ENCODE results near the gene GAD1.
A peak's percentile ranks its signal among the peaks of the same experiment; 100 is the strongest.

Gene GAD1

DNA sequence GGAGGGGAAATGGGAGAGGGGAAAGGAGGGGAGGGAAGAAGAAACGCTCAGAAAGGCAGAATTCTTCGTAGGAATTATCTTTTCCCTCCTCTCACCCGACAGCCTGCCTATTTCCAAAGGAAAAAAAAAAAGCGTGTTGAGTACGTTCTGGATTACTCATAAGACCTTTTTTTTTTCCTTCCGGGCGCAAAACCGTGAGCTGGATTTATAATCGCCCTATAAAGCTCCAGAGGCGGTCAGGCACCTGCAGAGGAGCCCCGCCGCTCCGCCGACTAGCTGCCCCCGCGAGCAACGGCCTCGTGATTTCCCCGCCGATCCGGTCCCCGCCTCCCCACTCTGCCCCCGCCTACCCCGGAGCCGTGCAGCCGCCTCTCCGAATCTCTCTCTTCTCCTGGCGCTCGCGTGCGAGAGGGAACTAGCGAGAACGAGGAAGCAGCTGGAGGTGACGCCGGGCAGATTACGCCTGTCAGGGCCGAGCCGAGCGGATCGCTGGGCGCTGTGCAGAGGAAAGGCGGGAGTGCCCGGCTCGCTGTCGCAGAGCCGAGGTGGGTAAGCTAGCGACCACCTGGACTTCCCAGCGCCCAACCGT is at the start of gene GAD1:
GAD1 (plus strand) TSS at position 384 of the 589 bp plus-strand sequence. CDS start 1,705 bp downstream, outside the sequence.
- DNase-seq (ENCODE audit: low spot score), result peak; percentile 30

DNA sequence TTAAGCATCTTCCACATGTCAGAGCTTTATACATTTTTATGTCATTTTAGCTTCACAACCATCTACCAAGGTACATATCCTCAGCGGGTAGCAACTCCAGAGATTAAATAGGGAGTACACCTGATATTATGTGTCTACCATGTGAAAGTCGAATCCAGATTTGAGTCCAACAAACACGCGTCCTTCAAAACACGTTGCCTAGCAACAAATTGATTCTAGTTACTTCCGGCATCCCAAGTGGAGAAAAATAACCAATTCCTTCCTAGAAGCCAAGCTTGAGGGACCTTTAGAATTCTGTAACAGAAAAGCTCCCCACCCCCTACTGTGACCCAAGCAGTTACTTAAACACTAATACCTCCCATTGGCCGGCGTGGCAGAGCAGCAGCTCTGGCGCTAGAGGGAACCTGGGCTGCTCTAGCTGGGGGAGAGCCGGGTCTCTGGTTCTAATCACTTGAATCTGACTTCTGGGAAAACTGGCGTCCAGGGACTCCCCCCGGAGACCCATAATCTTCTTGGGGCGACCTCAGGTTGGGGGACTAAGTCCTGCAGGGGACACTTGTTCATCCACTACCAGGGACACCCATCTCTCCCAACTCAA is 46.6 kb upstream of the GAD1 start, which contains the start of gene ERICH2:
ERICH2 (plus strand) TSS at position 371 of the 598 bp plus-strand sequence. CDS start 304 bp downstream, outside the sequence.
- DNase-seq (ENCODE audit: low spot score), result peak; percentile 32

- peak; percentile 64 for DNase-seq (ENCODE audit: low spot score)
Measured at GRCh38 chr2:170770606-170771420, 45.9 kb upstream of the GAD1 start.

DNA sequence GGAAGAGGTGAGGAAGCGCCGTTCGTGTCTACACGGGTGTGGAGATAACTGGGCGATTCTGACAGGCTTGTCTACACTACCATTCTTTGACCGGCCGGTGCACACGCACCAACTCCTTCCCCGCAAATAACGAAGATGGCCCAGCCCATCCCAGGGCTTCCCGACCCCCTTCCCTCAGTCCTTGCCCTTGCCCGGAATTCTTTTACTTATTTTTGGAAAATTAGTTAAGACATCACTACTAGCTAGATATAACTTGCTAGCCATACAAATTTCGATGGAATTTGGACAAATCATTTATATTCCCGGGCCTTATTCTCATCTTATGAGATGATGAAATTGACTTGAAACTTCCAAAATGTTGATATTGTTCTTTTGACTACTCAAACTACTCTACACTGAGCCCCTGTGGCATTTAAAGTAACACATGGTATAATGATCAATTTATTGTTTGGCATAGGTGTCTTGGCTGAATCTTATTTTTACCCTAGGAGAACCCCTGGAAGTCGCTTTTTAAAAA is 45.2 kb upstream of the GAD1 start:
- no peak for DNase-seq (ENCODE audit: low spot score)

DNA sequence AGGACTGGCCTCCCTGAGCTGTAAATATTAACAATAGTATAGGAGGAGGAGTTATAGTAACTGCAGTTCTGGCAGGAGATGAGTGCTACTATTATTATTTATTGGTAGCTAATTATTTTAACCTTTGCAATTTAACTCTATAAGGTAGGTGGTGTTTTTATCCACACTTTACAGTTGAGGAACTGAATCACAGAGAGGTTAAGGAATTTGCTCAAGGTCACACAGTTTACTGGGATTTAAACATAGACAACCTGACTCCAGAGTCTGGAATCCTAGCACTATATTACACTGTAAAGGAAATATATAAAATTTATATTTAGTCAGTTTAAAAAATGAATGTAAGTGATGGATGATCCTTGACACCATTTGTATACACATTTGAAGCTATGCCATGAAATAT is 44.4 kb upstream of the GAD1 start:
- DNase-seq (ENCODE audit: low spot score), result no peak

GRCh38 chr2:170774074-170774473 is 42.6 kb upstream of the GAD1 start:
- no peak for DNase-seq (ENCODE audit: low spot score)

- no peak for DNase-seq (ENCODE audit: low spot score)
Measured at GRCh38 chr2:170778900-170779299, 37.8 kb upstream of the GAD1 start.

- DNase-seq (ENCODE audit: low spot score), result no peak
Measured at GRCh38 chr2:170779304-170779703, 37.4 kb upstream of the GAD1 start.

DNA sequence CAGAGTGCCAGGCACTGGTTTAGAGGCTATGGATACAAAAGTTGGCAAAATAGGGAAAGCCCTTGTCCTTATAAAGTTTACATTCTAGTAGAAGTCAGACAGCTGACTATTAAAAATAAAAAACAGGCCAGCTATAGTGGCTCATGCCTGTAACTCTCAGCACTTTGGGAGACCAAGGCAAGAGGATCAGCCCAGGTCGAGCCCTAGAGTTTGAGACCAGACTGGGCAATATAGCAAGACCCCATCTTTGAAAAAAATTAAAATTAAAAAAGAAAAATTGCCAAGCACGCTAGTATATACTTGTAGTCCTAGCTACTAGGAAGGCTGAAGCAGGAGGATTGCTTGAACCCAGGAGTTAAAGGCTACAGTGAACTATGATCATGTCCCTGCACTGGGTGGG is 34.0 kb upstream of the GAD1 start:
- no peak for DNase-seq (ENCODE audit: low spot score)

DNA sequence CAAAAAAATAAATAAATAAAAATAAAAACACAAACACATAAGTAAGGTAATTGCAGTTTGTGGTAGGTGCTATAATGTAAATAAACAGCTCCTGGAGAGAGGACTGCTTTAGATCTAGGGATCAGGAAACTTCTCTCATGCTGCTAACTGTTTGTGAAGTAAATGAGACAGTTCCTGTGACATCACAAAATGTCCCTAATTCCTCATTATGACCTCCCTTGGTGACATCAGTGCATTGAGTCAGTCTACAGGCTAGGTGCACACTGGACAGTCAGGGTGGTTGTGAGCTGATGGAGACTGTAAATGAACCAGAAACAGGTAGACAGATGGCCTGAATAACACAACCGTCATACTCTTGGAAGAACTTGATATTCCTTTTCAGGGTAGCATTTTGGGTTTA is 33.1 kb upstream of the GAD1 start:
- no peak for DNase-seq (ENCODE audit: low spot score)

DNA sequence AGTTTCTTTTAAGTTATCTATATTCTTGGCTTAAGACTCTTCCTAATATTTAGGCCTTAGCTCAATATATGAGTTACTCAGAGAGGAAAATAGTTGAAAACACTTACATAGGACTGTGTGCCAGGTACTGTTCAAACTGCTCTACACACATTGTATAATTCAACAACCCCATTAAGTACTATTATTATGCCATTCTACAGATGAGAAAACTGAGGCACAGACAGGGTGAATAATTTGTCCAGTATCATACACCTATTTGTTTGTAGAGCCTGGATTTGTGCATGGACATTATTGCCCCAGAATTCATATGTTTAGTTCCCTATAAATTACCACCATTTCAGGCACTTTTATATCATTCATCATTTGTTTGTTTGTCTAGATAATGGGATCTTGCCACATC is 17.7 kb upstream of the GAD1 start:
- no peak for DNase-seq (ENCODE audit: low spot score)

- DNase-seq (ENCODE audit: low spot score), result no peak
Measured at GRCh38 chr2:170806548-170806947, 10.1 kb upstream of the GAD1 start.

DNA sequence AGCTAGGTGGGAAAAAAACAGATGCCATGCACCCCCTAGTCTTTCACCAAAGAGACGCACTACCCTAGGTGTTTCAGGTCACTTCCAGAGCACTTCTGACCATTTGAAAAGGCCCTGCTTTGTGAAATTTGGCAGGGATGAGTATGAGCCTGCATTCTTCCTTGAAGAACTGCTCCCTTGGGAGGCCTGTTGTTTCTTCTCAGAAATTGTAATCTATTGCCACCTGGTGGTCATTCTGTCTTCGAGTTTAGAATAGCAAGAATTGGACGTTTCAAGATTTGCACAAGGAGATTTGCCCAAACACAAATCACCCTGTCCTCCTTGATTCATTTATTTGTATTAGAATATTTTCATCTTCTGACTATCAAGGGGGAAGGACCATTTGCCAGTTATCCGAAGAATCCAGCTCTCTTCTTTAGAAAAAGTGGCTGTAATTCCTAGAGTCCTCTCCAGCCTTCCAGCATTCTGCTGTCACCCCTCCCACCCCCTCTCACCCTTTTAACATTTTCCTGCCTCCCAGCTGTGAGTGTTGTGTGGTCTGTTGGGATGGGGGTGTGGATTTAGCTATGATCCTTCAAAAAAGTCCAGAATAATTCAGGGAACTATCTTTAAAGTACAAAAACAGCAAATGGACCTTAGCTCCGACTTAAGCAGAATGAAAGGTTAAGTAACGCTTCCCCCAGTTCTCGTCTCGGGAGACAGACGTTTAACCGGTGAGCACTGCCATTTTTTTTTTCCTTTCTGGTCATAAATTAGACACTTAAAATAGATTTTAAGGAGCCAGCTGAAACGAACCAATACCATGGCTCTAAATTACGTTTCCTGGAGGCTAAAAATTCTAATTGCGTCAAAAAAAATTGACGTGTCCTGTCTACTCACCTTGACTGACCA is 3.7 kb upstream of the GAD1 start:
- peak; percentile 56 for DNase-seq (ENCODE audit: low spot score)

DNA sequence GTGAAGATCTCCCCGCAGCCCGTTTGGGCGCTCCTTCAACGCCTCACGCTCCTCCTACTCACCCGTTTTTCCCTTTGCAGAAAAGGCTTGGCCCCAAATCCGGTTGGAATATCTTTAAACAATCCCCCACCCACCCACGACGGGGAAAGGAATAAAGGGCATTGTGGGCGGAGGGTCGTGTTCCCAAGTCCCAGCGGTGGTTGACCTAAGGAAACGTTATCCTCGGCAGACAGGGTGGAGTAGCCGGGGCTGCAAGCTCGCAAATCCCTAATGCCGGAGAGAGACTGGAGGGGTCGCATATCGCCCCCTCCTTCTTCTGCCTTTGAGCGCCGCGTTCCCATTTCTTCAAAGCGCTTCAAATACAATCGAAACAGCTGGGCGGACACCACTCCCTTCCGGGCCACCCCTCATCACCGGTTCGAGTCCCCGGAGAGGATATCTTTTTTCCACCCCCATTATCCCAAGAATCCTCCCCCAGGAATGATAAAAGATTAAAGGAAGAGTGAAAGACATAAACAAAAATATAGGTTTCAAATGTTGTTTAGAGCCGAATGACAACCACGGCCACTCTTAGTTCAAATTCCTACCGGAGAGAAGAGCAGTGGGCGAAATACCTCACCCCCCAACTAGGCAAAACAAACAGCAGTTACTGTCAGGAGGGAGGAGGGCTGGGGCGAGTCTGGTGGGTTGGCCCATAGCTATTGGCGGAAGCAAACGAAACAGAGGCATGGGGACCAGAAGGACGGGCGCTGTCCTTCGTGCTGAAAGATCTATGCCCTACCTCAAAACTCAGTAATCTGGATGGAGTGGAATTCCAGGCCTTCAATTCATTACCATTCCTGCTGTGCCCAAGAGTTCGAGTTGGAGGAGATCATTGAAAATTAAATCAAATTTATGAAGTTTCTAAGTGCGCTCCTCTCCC is 2.8 kb upstream of the GAD1 start:
- no peak for DNase-seq (ENCODE audit: low spot score)

DNA sequence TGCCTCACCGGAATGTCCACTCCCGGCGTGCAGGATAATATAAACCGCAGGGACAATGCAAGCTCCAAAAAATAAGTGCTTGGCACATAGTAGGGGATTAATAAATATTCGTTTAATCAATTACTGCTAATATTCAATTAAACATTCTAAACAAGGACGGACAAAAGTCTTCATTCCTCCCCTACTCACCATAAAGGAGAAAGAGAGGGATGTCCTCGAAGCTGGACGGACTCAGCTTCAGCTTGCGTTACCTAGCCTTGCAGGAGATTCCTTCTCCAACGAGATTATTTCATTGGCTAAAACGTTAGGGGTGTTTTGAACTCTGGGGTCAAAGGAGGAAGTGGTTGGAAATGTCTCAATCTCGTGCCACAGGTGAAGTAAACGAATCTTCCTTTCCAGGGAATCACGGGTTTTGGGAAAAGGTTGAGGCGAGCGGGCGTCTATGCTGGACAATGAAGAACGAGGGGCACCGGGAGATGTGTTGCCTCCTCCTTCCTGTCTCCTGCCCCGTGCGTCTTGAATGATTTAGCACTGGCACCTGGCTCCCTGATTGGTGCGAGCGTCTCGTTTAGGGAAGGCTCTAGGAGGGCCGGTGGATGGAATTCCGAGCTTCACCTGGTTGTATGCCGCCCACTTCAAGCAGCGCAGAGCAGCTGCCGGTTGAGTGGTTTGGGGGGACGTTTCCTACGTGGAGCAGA is 2.0 kb upstream of the GAD1 start:
- no peak for DNase-seq (ENCODE audit: low spot score)

DNA sequence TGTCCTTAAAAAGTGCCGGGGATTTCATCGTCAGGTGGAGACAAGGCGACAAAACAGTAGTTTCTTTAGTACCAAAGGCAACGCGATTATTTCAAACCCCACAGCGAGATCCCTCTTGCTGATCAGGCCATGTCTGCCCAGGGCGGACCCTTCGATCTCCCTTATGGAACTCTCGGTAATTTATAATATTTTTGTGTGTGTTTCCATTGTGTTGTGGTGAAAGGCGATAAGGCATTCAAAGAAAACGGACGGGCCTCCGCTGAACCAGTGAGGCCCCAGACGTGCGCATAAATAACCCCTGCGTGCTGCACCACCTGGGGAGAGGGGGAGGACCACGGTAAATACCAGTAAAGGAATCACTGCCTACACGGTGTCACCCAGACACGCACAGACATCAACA is 1.4 kb upstream of the GAD1 start:
- no peak for DNase-seq (ENCODE audit: low spot score)

- peak; percentile 55 for DNase-seq (ENCODE audit: low spot score)
Measured at GRCh38 chr2:170815746-170816503, 762 bp upstream of the GAD1 start.

- no peak for DNase-seq (ENCODE audit: low spot score)
Measured at GRCh38 chr2:170817093-170818035, 677 bp downstream of the GAD1 start.

Data from CD4-positive, alpha-beta T cell treated with Interleukin-15 for 4 hours (primary cell).